ENCODE measurements around the gene PRICKLE2. TPM values are rescaled to one million over a fixed set of nuclear protein-coding genes. Genes with fewer than 3 reads are reported as not detected.

PRICKLE2 gene
- total RNA-seq, 1 experiment from 2014 or later = 5.6 TPM

DNA sequence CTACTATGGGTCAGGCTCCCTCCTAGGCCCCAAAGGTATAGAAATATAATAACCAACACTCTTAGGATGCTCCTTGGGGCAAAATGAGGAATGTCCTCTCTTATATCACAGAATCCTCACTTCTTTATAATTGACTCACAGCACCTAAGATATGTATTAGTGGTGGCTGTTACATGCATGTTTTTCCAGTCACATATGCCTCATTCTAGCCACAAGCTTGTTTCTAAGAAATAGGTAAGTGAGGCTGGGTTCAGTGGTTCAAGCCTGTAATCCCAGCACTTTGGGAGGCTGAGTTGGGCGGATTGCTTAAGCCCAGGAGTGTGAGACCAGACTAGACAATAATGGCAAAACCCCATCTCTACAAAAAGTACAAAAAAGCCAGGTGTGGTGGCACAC, 144.0 kb downstream of the PRICKLE2 start (continued):
- TF ChIP-seq, protein P1, sequence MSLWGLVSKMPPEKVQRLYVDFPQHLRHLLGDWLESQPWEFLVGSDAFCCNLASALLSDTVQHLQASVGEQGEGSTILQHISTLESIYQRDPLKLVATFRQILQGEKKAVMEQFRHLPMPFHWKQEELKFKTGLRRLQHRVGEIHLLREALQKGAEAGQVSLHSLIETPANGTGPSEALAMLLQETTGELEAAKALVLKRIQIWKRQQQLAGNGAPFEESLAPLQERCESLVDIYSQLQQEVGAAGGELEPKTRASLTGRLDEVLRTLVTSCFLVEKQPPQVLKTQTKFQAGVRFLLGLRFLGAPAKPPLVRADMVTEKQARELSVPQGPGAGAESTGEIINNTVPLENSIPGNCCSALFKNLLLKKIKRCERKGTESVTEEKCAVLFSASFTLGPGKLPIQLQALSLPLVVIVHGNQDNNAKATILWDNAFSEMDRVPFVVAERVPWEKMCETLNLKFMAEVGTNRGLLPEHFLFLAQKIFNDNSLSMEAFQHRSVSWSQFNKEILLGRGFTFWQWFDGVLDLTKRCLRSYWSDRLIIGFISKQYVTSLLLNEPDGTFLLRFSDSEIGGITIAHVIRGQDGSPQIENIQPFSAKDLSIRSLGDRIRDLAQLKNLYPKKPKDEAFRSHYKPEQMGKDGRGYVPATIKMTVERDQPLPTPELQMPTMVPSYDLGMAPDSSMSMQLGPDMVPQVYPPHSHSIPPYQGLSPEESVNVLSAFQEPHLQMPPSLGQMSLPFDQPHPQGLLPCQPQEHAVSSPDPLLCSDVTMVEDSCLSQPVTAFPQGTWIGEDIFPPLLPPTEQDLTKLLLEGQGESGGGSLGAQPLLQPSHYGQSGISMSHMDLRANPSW (CRISPR knock-in tag; conservative IDR thresholded peaks at IDR 0.05; ENCODE audit: low read depth) = no peak
- TF ChIP-seq IRF1 (CRISPR knock-in tag; IDR thresholded peaks at IDR 0.05) (no peak), ZNF423 (CRISPR knock-in tag; IDR thresholded peaks at IDR 0.05) (no peak), ELF4 (CRISPR knock-in tag; IDR thresholded peaks at IDR 0.05; ENCODE audit: low read depth) (no peak), TEAD4 (CRISPR knock-in tag; IDR thresholded peaks at IDR 0.05) (no peak), PRDM15 (CRISPR knock-in tag; IDR thresholded peaks at IDR 0.05) (no peak), ZNF263 (CRISPR knock-in tag; IDR thresholded peaks at IDR 0.05; ENCODE audit: low read depth) (no peak), ZNF416 (CRISPR knock-in tag; IDR thresholded peaks at IDR 0.05) (no peak)
- TF ChIP-seq, protein P2, sequence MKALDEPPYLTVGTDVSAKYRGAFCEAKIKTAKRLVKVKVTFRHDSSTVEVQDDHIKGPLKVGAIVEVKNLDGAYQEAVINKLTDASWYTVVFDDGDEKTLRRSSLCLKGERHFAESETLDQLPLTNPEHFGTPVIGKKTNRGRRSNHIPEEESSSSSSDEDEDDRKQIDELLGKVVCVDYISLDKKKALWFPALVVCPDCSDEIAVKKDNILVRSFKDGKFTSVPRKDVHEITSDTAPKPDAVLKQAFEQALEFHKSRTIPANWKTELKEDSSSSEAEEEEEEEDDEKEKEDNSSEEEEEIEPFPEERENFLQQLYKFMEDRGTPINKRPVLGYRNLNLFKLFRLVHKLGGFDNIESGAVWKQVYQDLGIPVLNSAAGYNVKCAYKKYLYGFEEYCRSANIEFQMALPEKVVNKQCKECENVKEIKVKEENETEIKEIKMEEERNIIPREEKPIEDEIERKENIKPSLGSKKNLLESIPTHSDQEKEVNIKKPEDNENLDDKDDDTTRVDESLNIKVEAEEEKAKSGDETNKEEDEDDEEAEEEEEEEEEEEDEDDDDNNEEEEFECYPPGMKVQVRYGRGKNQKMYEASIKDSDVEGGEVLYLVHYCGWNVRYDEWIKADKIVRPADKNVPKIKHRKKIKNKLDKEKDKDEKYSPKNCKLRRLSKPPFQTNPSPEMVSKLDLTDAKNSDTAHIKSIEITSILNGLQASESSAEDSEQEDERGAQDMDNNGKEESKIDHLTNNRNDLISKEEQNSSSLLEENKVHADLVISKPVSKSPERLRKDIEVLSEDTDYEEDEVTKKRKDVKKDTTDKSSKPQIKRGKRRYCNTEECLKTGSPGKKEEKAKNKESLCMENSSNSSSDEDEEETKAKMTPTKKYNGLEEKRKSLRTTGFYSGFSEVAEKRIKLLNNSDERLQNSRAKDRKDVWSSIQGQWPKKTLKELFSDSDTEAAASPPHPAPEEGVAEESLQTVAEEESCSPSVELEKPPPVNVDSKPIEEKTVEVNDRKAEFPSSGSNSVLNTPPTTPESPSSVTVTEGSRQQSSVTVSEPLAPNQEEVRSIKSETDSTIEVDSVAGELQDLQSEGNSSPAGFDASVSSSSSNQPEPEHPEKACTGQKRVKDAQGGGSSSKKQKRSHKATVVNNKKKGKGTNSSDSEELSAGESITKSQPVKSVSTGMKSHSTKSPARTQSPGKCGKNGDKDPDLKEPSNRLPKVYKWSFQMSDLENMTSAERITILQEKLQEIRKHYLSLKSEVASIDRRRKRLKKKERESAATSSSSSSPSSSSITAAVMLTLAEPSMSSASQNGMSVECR (CRISPR knock-in tag; IDR thresholded peaks at IDR 0.05; ENCODE audit: borderline replicate concordance) = no peak

- ChIA-PET CTCF (no interaction called here), POLR2A (interaction anchor here (1.0 kb wide), 1 partner anchor 10 kb away, joined by 3 read pairs; no protein-coding TSS in a partner anchor)
- no peak overlapping the region for H3K27ac Mint-ChIP-seq
- peaks cover 9% of the 10 kb centered on the region for H3K9me3 Mint-ChIP-seq
- ATAC-seq (no peak), DNase-seq (ENCODE audit: low spot score) (no peak)
- H3K4me3 Mint-ChIP-seq = no peak overlapping the region
- no peaks in the 10 kb centered on the region; the same call in none of the 2 replicates for H3K27me3 Mint-ChIP-seq (ENCODE audit: low read depth)
- H3K4me1 Mint-ChIP-seq = peaks cover 14% of the 10 kb centered on the region
- H3K36me3 Mint-ChIP-seq = no peaks in the 10 kb centered on the region
- TF ChIP-seq SP1 (CRISPR knock-in tag; conservative IDR thresholded peaks at IDR 0.05) = no peak
- no peak for TF ChIP-seq ATF3 (CRISPR knock-in tag; conservative IDR thresholded peaks at IDR 0.05)
- TF ChIP-seq PRDM15 (CRISPR knock-in tag; IDR thresholded peaks at IDR 0.05) = no peak
- no peak for TF ChIP-seq TEAD1 (CRISPR knock-in tag; IDR thresholded peaks at IDR 0.05)
- TF ChIP-seq JAZF1 (CRISPR knock-in tag; IDR thresholded peaks at IDR 0.05) = no peak
- no peak for TF ChIP-seq NFATC4 (CRISPR knock-in tag; IDR thresholded peaks at IDR 0.05)
- no peak for TF ChIP-seq SOX15 (CRISPR knock-in tag; IDR thresholded peaks at IDR 0.05)
- TF ChIP-seq, protein P3, sequence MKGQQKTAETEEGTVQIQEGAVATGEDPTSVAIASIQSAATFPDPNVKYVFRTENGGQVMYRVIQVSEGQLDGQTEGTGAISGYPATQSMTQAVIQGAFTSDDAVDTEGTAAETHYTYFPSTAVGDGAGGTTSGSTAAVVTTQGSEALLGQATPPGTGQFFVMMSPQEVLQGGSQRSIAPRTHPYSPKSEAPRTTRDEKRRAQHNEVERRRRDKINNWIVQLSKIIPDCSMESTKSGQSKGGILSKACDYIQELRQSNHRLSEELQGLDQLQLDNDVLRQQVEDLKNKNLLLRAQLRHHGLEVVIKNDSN (CRISPR knock-in tag; IDR thresholded peaks at IDR 0.05) = no peak
- TF ChIP-seq NR2C2 (CRISPR knock-in tag; IDR thresholded peaks at IDR 0.05) = no peak
Observed at GRCh38 chr3:64080616-64081234, 144.5 kb downstream of the PRICKLE2 start.
